ENCODE results near the gene DDX11.
"Not testable (repeated sequence)": the region's sequence is repeated elsewhere in the genome, so short reads cannot be mapped to it uniquely, and the experiment has no call there.

GRCh38 chr12:31104773-31105172 lies 31.1 kb downstream of the DDX11 start:
- not testable (repeated sequence) for TF ChIP-seq CTCF, POLR2A (IDR thresholded peaks at IDR 0.05)
